Measurements from ENCODE around the gene WIPF3. TPM values are rescaled to one million over a fixed set of nuclear protein-coding genes. Genes with fewer than 3 reads are reported as not detected.

WIPF3 gene
- total and polyA plus RNA-seq, 10 donors: 0.17 to 1.5 (median 0.65) TPM

DNA sequence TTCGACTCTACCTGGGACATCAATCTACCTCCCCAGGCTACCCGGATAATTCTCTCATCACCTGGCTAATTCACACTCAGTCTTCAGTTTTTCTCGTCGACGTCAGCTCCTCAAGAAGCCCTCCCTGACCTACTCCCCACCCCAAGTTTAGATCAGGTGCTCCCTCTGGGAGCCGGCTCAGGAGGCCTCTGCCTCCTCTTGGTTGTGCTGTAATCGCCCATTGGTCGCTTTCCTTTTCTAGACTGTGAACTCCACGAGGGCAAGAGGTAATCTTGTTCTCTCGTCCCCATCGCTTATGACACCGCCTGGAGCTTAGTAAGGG, 461 bp upstream of the WIPF3 start:
- 76 to 80% (median 79%) methylated on average over 12 of the region's 12 CpGs for WGBS, 5 donors
- intact Hi-C loops (cut with DNase I; ENCODE audit: low total_unique reads): no loop called here
- DNase-seq: no peak
- H3K36me3 ChIP-seq: no peaks in the 10 kb centered on the region
- H3K4me3 ChIP-seq: peak overlapping the region in 4 of 8 donors; percentile 36 to 69 (median 46)
- no peak for TF ChIP-seq CTCF (IDR thresholded peaks at IDR 0.05 in 8 of 11, conservative IDR thresholded peaks at IDR 0.05 in 3 of 11)
- no peaks in the 10 kb centered on the region for H3K9me3 ChIP-seq
- H3K4me1 ChIP-seq: peaks cover 6 to 24% (median 17%) of the 10 kb centered on the region in 6 donors
- H3K27me3 ChIP-seq (replicated peaks in 1 of 7): peaks cover 0 to 99% (median 38%) of the 10 kb centered on the region in 7 donors
- peak overlapping the region in 1 of 8 donors; percentile 34 for H3K27ac ChIP-seq

GRCh38 chr7:29806995-29807841, 910 bp downstream of the WIPF3 start:
- H3K36me3 ChIP-seq: no peaks in the 10 kb centered on the region
- H3K4me1 ChIP-seq: peaks cover 6 to 24% (median 17%) of the 10 kb centered on the region in 6 donors
- peaks cover 0 to 99% (median 46%) of the 10 kb centered on the region in 7 donors for H3K27me3 ChIP-seq (replicated peaks in 1 of 7)
- DNase-seq: no peak
- H3K4me3 ChIP-seq: peak overlapping the region; percentile 23 to 69 (median 42)
- intact Hi-C loops (cut with DNase I; ENCODE audit: low total_unique reads): no loop called here
- H3K27ac ChIP-seq: peak overlapping the region in 1 of 8 donors; percentile 34
- TF ChIP-seq POLR2AphosphoS5 (IDR thresholded peaks at IDR 0.05) (peak in 1 of 3 donors; percentile 18), CTCF (IDR thresholded peaks at IDR 0.05 in 8 of 11, conservative IDR thresholded peaks at IDR 0.05 in 3 of 11) (no peak)
- WGBS, 5 donors: 4 to 8% (median 7%) methylated on average over 22 to 43 of the region's 43 CpGs
- H3K9me3 ChIP-seq: no peaks in the 10 kb centered on the region

- no peak for DNase-seq
- Histone ChIP-seq H3K9me3 (no peaks in the 10 kb centered on the region), H3K27ac (no peak overlapping the region), H3K4me1 (peaks cover 6 to 24% (median 17%) of the 10 kb centered on the region in 6 donors), H3K4me3 (no peak overlapping the region), H3K27me3 (replicated peaks in 1 of 7) (peaks cover 0 to 95% (median 47%) of the 10 kb centered on the region in 7 donors), H3K36me3 (no peaks in the 10 kb centered on the region)
- intact Hi-C loops (cut with DNase I; ENCODE audit: low total_unique reads): no loop called here
- TF ChIP-seq POLR2A (IDR thresholded peaks at IDR 0.05) (no peak), POLR2AphosphoS5 (IDR thresholded peaks at IDR 0.05) (no peak), CTCF (IDR thresholded peaks at IDR 0.05 in 8 of 11, conservative IDR thresholded peaks at IDR 0.05 in 3 of 11) (no peak)
- 59 to 70% (median 62%) methylated on average over 7 of the region's 7 CpGs for WGBS, 5 donors
Measured at GRCh38 chr7:29808075-29808801, 1.9 kb downstream of the WIPF3 start.

Data from spleen (tissue), 11 donors.